ENCODE results near the gene ADAMTS14.
A peak's percentile ranks its signal among the peaks of the same experiment; 100 is the strongest.

ADAMTS14 gene

GRCh38 chr10:70684839-70685454, 12.6 kb downstream of the ADAMTS14 start:
- Histone ChIP-seq H3K4me3 (no peak overlapping the region), H3K9ac (ENCODE audit: insufficient read length) (no peak overlapping the region), H3K9me3 (ENCODE audit: low read depth, low read length) (no peaks in the 10 kb centered on the region), H3K27ac (peak overlapping the region; percentile 76; the same call in 1 of the 2 replicates), H3K36me3 (ENCODE audit: insufficient read depth, low read length) (no peaks in the 10 kb centered on the region)
- DNase-seq (ENCODE audit: low read depth, low spot score), result no peak
- TF ChIP-seq FOXP2 (optimal IDR thresholded peaks at IDR 0.05; ENCODE audit: control extremely low read depth, extremely low read length, insufficient read depth) (no peak), EZH2 (IDR thresholded peaks at IDR 0.05) (no peak), POLR2AphosphoS5 (IDR thresholded peaks at IDR 0.05; ENCODE audit: borderline replicate concordance, low read depth, low read length) (no peak)

- TF ChIP-seq POLR2AphosphoS5 (IDR thresholded peaks at IDR 0.05; ENCODE audit: borderline replicate concordance, low read depth, low read length), result no peak
- no peak for TF ChIP-seq FOXP2 (optimal IDR thresholded peaks at IDR 0.05; ENCODE audit: control extremely low read depth, extremely low read length, insufficient read depth)
- no peak for TF ChIP-seq EZH2 (IDR thresholded peaks at IDR 0.05)
- H3K27ac ChIP-seq, result peak overlapping the region; percentile 21; the same call in 1 of the 2 replicates
- no peak overlapping the region for H3K9ac ChIP-seq (ENCODE audit: insufficient read length)
- DNase-seq (ENCODE audit: low read depth, low spot score), result no peak
- H3K9me3 ChIP-seq (ENCODE audit: low read depth, low read length), result no peaks in the 10 kb centered on the region
- H3K36me3 ChIP-seq (ENCODE audit: insufficient read depth, low read length), result no peaks in the 10 kb centered on the region
- H3K4me3 ChIP-seq, result no peak overlapping the region
These were observed 13.2 kb downstream of the ADAMTS14 start for GRCh38 chr10:70685455-70685911.

- no peaks in the 10 kb centered on the region for H3K36me3 ChIP-seq (ENCODE audit: insufficient read depth, low read length)
- TF ChIP-seq EZH2 (IDR thresholded peaks at IDR 0.05), result no peak
- TF ChIP-seq POLR2AphosphoS5 (IDR thresholded peaks at IDR 0.05; ENCODE audit: borderline replicate concordance, low read depth, low read length), result no peak
- no peak for TF ChIP-seq FOXP2 (optimal IDR thresholded peaks at IDR 0.05; ENCODE audit: control extremely low read depth, extremely low read length, insufficient read depth)
- no peak overlapping the region for H3K27ac ChIP-seq
- H3K4me3 ChIP-seq, result no peak overlapping the region
- no peak for DNase-seq (ENCODE audit: low read depth, low spot score)
- H3K9ac ChIP-seq (ENCODE audit: insufficient read length), result no peak overlapping the region
- H3K9me3 ChIP-seq (ENCODE audit: low read depth, low read length), result no peaks in the 10 kb centered on the region
These were observed 16.5 kb downstream of the ADAMTS14 start for GRCh38 chr10:70688828-70689227.

- Histone ChIP-seq H3K36me3 (ENCODE audit: insufficient read depth, low read length) (no peaks in the 10 kb centered on the region), H3K4me3 (no peak overlapping the region), H3K27ac (no peak overlapping the region), H3K9me3 (ENCODE audit: low read depth, low read length) (no peaks in the 10 kb centered on the region), H3K9ac (ENCODE audit: insufficient read length) (no peak overlapping the region)
- no peak for DNase-seq (ENCODE audit: low read depth, low spot score)
- TF ChIP-seq FOXP2 (optimal IDR thresholded peaks at IDR 0.05; ENCODE audit: control extremely low read depth, extremely low read length, insufficient read depth), result no peak
These were observed 17.4 kb downstream of the ADAMTS14 start for GRCh38 chr10:70689661-70690060.

- Histone ChIP-seq H3K9ac (ENCODE audit: insufficient read length) (no peak overlapping the region), H3K4me3 (no peak overlapping the region), H3K36me3 (ENCODE audit: insufficient read depth, low read length) (no peaks in the 10 kb centered on the region), H3K27ac (no peak overlapping the region), H3K9me3 (ENCODE audit: low read depth, low read length) (no peaks in the 10 kb centered on the region)
- DNase-seq (ENCODE audit: low read depth, low spot score), result no peak
- TF ChIP-seq EZH2 (IDR thresholded peaks at IDR 0.05) (no peak), POLR2AphosphoS5 (IDR thresholded peaks at IDR 0.05; ENCODE audit: borderline replicate concordance, low read depth, low read length) (no peak), FOXP2 (optimal IDR thresholded peaks at IDR 0.05; ENCODE audit: control extremely low read depth, extremely low read length, insufficient read depth) (no peak)
These were observed 18.3 kb downstream of the ADAMTS14 start for GRCh38 chr10:70690589-70690988.

- no peaks in the 10 kb centered on the region for H3K36me3 ChIP-seq (ENCODE audit: insufficient read depth, low read length)
- H3K9ac ChIP-seq (ENCODE audit: insufficient read length), result no peak overlapping the region
- no peak for TF ChIP-seq POLR2AphosphoS5 (IDR thresholded peaks at IDR 0.05; ENCODE audit: borderline replicate concordance, low read depth, low read length)
- no peak for TF ChIP-seq FOXP2 (optimal IDR thresholded peaks at IDR 0.05; ENCODE audit: control extremely low read depth, extremely low read length, insufficient read depth)
- TF ChIP-seq EZH2 (IDR thresholded peaks at IDR 0.05), result no peak
- no peak overlapping the region for H3K27ac ChIP-seq
- no peak for DNase-seq (ENCODE audit: low read depth, low spot score)
- H3K9me3 ChIP-seq (ENCODE audit: low read depth, low read length), result no peaks in the 10 kb centered on the region
- H3K4me3 ChIP-seq, result no peak overlapping the region
These were observed 19.3 kb downstream of the ADAMTS14 start for GRCh38 chr10:70691611-70692010.

- no peaks in the 10 kb centered on the region for H3K9me3 ChIP-seq (ENCODE audit: low read depth, low read length)
- TF ChIP-seq EZH2 (IDR thresholded peaks at IDR 0.05) (no peak), POLR2AphosphoS5 (IDR thresholded peaks at IDR 0.05; ENCODE audit: borderline replicate concordance, low read depth, low read length) (no peak), FOXP2 (optimal IDR thresholded peaks at IDR 0.05; ENCODE audit: control extremely low read depth, extremely low read length, insufficient read depth) (no peak)
- H3K27ac ChIP-seq, result no peak overlapping the region
- H3K9ac ChIP-seq (ENCODE audit: insufficient read length), result no peak overlapping the region
- DNase-seq (ENCODE audit: low read depth, low spot score), result no peak
- no peak overlapping the region for H3K4me3 ChIP-seq
- no peaks in the 10 kb centered on the region for H3K36me3 ChIP-seq (ENCODE audit: insufficient read depth, low read length)
These were observed 19.8 kb downstream of the ADAMTS14 start for GRCh38 chr10:70692043-70692603.

- no peak for DNase-seq (ENCODE audit: low read depth, low spot score)
- peak overlapping the region; percentile 89 for H3K27ac ChIP-seq
- no peaks in the 10 kb centered on the region for H3K9me3 ChIP-seq (ENCODE audit: low read depth, low read length)
- peak overlapping the region; percentile 64 for H3K4me3 ChIP-seq
- TF ChIP-seq POLR2AphosphoS5 (IDR thresholded peaks at IDR 0.05; ENCODE audit: borderline replicate concordance, low read depth, low read length) (no peak), FOXP2 (optimal IDR thresholded peaks at IDR 0.05; ENCODE audit: control extremely low read depth, extremely low read length, insufficient read depth) (no peak), EZH2 (IDR thresholded peaks at IDR 0.05) (no peak)
- H3K36me3 ChIP-seq (ENCODE audit: insufficient read depth, low read length), result no peaks in the 10 kb centered on the region
- H3K9ac ChIP-seq (ENCODE audit: insufficient read length), result no peak overlapping the region
These were observed 21.5 kb downstream of the ADAMTS14 start for GRCh38 chr10:70693619-70694335.
